ENCODE results near the gene TMEM238.

TMEM238 gene

GRCh38 chr19:55377356-55378131 lies 6.5 kb downstream of the TMEM238 start:
- DNase-seq (ENCODE audit: low spot score) = no peak

- DNase-seq (ENCODE audit: low spot score) = no peak
Measured at GRCh38 chr19:55376241-55376933, 7.7 kb downstream of the TMEM238 start, which contains the start of gene TMEM190. Gene TMEM190, plus strand, starts transcription at chr19:55376826. Its CDS starts 28 bp downstream, at chr19:55376854.

GRCh38 chr19:55373993-55374757 lies 9.9 kb downstream of the TMEM238 start:
- no peak for DNase-seq (ENCODE audit: low spot score)

GRCh38 chr19:55373306-55373992 lies 10.6 kb downstream of the TMEM238 start:
- DNase-seq (ENCODE audit: low spot score) = no peak

- DNase-seq (ENCODE audit: low spot score) = no peak
Measured at GRCh38 chr19:55372316-55373081, 11.6 kb downstream of the TMEM238 start.

- no peak for DNase-seq (ENCODE audit: low spot score)
Measured at GRCh38 chr19:55370305-55370988, 13.6 kb downstream of the TMEM238 start, which contains the start of gene IL11. Gene IL11, minus strand, starts transcription at chr19:55370463. Its CDS starts 153 bp downstream, at chr19:55370310.

GRCh38 chr19:55369653-55370304 lies 14.3 kb downstream of the TMEM238 start:
- peak; percentile 54 for DNase-seq (ENCODE audit: low spot score)

- no peak for DNase-seq (ENCODE audit: low spot score)
Measured at GRCh38 chr19:55368701-55369563, 15.2 kb downstream of the TMEM238 start.

- DNase-seq (ENCODE audit: low spot score) = no peak
Measured at GRCh38 chr19:55368106-55368505, 16.0 kb downstream of the TMEM238 start.

- DNase-seq (ENCODE audit: low spot score) = no peak
Measured at GRCh38 chr19:55366790-55367189, 17.3 kb downstream of the TMEM238 start.

- DNase-seq (ENCODE audit: low spot score) = no peak
Measured at GRCh38 chr19:55365964-55366363, 18.1 kb downstream of the TMEM238 start.

- DNase-seq (ENCODE audit: low spot score) = no peak
Measured at GRCh38 chr19:55365245-55365644, 18.8 kb downstream of the TMEM238 start.

GRCh38 chr19:55362990-55363716 lies 20.9 kb downstream of the TMEM238 start, which contains the start of gene GARIN5B:
Gene GARIN5B, minus strand, starts transcription at chr19:55363260. Its CDS starts 194 bp downstream, at chr19:55363066.
- no peak for DNase-seq (ENCODE audit: low spot score)

GRCh38 chr19:55362174-55362989 lies 21.7 kb downstream of the TMEM238 start:
- no peak for DNase-seq (ENCODE audit: low spot score)

GRCh38 chr19:55360902-55361301 lies 23.2 kb downstream of the TMEM238 start:
- no peak for DNase-seq (ENCODE audit: low spot score)

- DNase-seq (ENCODE audit: low spot score) = no peak
Measured at GRCh38 chr19:55358943-55359908, 24.9 kb downstream of the TMEM238 start.
